Esophagus squamous epithelium (tissue), 5 donors: ENCODE measurements around the gene HLCS. TPM values are rescaled to one million over a fixed set of nuclear protein-coding genes. Genes with fewer than 3 reads are reported as not detected.

Experiments used
- DNase-seq: peaks from one replicate; lab custom pipeline; 2025; lab: John Stamatoyannopoulos, UW
- H3K27ac ChIP-seq, 4 donors: fragments of 200-600 bp; sonication (generic); one replicate each; pipeline ENCODE4 v1.5.1; 2016 to 2019; ENCODE audit warnings: mild to moderate bottlenecking in 1 of 4
- H3K27me3 ChIP-seq, 4 donors: fragments of 200-600 bp; sonication (generic); 1 replicate in 3 of 4; 2 replicates in 1 of 4; pipeline versions ENCODE4 v1.5.1 to v1.6.0; 2017 to 2021; ENCODE audit warnings: antibody characterized with exemption in 1 of 4
- H3K36me3 ChIP-seq, 3 donors: fragments of 200-600 bp; sonication (generic); one replicate each; pipeline ENCODE4 v1.5.1; 2016 to 2019
- H3K4me1 ChIP-seq, 3 donors: fragments of 200-600 bp; sonication (generic); one replicate each; pipeline ENCODE4 v1.5.1; 2017 to 2019
- H3K4me3 ChIP-seq, 4 donors: fragments of 200-600 bp; sonication (generic); 1 replicate in 3 of 4; 2 replicates in 1 of 4; pipeline ENCODE4 v1.5.1; 2016 to 2019; ENCODE audit warnings: mild to moderate bottlenecking in 2 of 4, moderate library complexity in 1 of 4
- H3K9me3 ChIP-seq, 3 donors: fragments of 200-600 bp; sonication (generic); one replicate each; pipeline ENCODE4 v1.5.1; 2016 to 2019
- POLR2A ChIP-seq, 4 donors: fragments of 450-650 bp; IDR thresholded peaks; one replicate each; pipeline ENCODE4 v1.6.1; 2017; ENCODE audit warnings: antibody characterized with exemption in 4 of 4, mild to moderate bottlenecking in 4 of 4, moderate library complexity in 3 of 4
- WGBS, 2 donors: methylation state at CpG; one replicate each; pipeline ENCODE4 v1.1.5; 2018; 5-methylcytosine and 5-hydroxymethylcytosine counted together
- intact Hi-C: fragments of 100-400 bp; cut with DNase I; formaldehyde crosslinking; loops from one replicate; pipeline ENCODE4 v1.15.0; 2022
- total RNA-seq, 4 donors: library from RNA; depleted of rRNA; stranded (reverse); fragments of >200 nt; gene quantifications; one replicate each; pipeline ENCODE4 v1.1.0, GENCODE V29; 2016
- TF ChIP-seq, protein P1 (sequence below), 6 experiments: fragments of 450-650 bp in 4 of 6; fragments of 200-600 bp in 2 of 6; sonication (generic) in 2 of 6; IDR thresholded peaks; one replicate each; pipeline ENCODE4 v1.5.1; 2016 to 2019; ENCODE audit warnings: antibody characterized with exemption in 6 of 6, mild to moderate bottlenecking in 4 of 6, moderate library complexity in 4 of 6
- donor health status: DM: yes; HTN: yes; CAD: no.

The HLCS gene
- total RNA-seq, 4 donors from 2014 or later: 6.3 to 19.5 (median 13.5) TPM

GRCh38 chr21:36918291-36918690 lies 48.2 kb downstream of the HLCS start:
- Histone ChIP-seq H3K27ac (no peak overlapping the region), H3K4me3 (no peak overlapping the region), H3K9me3 (no peaks in the 10 kb centered on the region), H3K36me3 (no peaks in the 10 kb centered on the region), H3K4me1 (peaks cover 0 to 15% (median 2%) of the 10 kb centered on the region in 3 donors), H3K27me3 (no peaks in the 10 kb centered on the region)
- no peak for DNase-seq
- TF ChIP-seq POLR2A (IDR thresholded peaks at IDR 0.05): no peak
- TF ChIP-seq, protein P1, sequence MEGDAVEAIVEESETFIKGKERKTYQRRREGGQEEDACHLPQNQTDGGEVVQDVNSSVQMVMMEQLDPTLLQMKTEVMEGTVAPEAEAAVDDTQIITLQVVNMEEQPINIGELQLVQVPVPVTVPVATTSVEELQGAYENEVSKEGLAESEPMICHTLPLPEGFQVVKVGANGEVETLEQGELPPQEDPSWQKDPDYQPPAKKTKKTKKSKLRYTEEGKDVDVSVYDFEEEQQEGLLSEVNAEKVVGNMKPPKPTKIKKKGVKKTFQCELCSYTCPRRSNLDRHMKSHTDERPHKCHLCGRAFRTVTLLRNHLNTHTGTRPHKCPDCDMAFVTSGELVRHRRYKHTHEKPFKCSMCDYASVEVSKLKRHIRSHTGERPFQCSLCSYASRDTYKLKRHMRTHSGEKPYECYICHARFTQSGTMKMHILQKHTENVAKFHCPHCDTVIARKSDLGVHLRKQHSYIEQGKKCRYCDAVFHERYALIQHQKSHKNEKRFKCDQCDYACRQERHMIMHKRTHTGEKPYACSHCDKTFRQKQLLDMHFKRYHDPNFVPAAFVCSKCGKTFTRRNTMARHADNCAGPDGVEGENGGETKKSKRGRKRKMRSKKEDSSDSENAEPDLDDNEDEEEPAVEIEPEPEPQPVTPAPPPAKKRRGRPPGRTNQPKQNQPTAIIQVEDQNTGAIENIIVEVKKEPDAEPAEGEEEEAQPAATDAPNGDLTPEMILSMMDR (IDR thresholded peaks at IDR 0.05): no peak
- WGBS, 2 donors: 63 to 73% methylated on average over 3 to 4 of the region's 4 CpGs
- intact Hi-C loops: no loop called here

GRCh38 chr21:36917471-36918158 lies 48.9 kb downstream of the HLCS start:
- Histone ChIP-seq H3K4me3 (no peak overlapping the region), H3K36me3 (no peaks in the 10 kb centered on the region), H3K9me3 (no peaks in the 10 kb centered on the region), H3K4me1 (peaks cover 0 to 15% (median 2%) of the 10 kb centered on the region in 3 donors), H3K27ac (peak overlapping the region in 2 of 4 donors; percentile 2 to 5), H3K27me3 (no peaks in the 10 kb centered on the region)
- no peak for DNase-seq
- 24 to 33% methylated on average over 7 to 8 of the region's 8 CpGs for WGBS, 2 donors
- TF ChIP-seq, protein P1 (IDR thresholded peaks at IDR 0.05): peak in 5 of 6 experiments; percentile 17 to 63 (median 41)
- no peak for TF ChIP-seq POLR2A (IDR thresholded peaks at IDR 0.05)
- intact Hi-C loops: no loop called here

DNA sequence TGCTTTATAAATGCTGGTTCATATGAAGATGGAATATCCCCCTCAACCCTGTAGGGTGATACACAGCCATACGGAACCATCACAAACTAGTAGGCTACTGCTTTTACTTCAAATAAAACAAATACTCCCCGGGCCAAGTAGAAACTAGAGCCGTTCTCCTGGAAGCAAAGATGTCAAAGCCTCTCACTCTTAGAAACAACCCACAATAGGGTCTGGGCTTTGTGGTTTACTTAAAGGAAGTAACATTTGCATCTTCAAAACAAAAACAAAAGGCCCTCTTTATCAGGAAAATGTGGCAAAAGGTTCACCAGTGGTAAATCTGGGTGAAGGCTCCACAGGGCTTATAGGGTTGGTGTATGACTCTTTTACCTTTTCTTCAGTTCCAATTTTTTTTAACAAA lies 49.8 kb downstream of the HLCS start:
- H3K27ac ChIP-seq: no peak overlapping the region
- H3K27me3 ChIP-seq: no peaks in the 10 kb centered on the region
- peaks cover 0 to 15% (median 2%) of the 10 kb centered on the region in 3 donors for H3K4me1 ChIP-seq
- no peaks in the 10 kb centered on the region for H3K36me3 ChIP-seq
- intact Hi-C loops: no loop called here
- no peak for TF ChIP-seq POLR2A (IDR thresholded peaks at IDR 0.05)
- TF ChIP-seq, protein P1 (IDR thresholded peaks at IDR 0.05): no peak
- no peak for DNase-seq
- H3K9me3 ChIP-seq: no peaks in the 10 kb centered on the region
- 84 to 91% methylated on average over 3 of the region's 3 CpGs for WGBS, 2 donors
- H3K4me3 ChIP-seq: no peak overlapping the region

- Histone ChIP-seq H3K27ac (no peak overlapping the region), H3K4me3 (no peak overlapping the region), H3K9me3 (no peaks in the 10 kb centered on the region), H3K36me3 (no peaks in the 10 kb centered on the region), H3K27me3 (no peaks in the 10 kb centered on the region), H3K4me1 (peaks cover 0 to 21% (median 2%) of the 10 kb centered on the region in 3 donors)
- intact Hi-C loops: no loop called here
- no peak for DNase-seq
- TF ChIP-seq POLR2A (IDR thresholded peaks at IDR 0.05): no peak
- TF ChIP-seq, protein P1 (IDR thresholded peaks at IDR 0.05): no peak
- WGBS, 2 donors: 87 to 94% methylated on average over 8 of the region's 8 CpGs
Observed at GRCh38 chr21:36915696-36916245, 50.7 kb downstream of the HLCS start.

- TF ChIP-seq, protein P1 (IDR thresholded peaks at IDR 0.05): no peak
- intact Hi-C loops: no loop called here
- 95% methylated on average over 14 to 16 of the region's 17 CpGs for WGBS, 2 donors
- no peak for DNase-seq
- Histone ChIP-seq H3K9me3 (no peaks in the 10 kb centered on the region), H3K27me3 (no peaks in the 10 kb centered on the region), H3K27ac (no peak overlapping the region), H3K4me1 (peaks cover 0 to 27% (median 2%) of the 10 kb centered on the region in 3 donors), H3K4me3 (no peak overlapping the region), H3K36me3 (no peaks in the 10 kb centered on the region)
Observed at GRCh38 chr21:36915014-36915695, 51.3 kb downstream of the HLCS start.
